H1 (cell line): Measurements from ENCODE around the gene MIOX. TPM values are rescaled to one million over a fixed set of nuclear protein-coding genes. Genes with fewer than 3 reads are reported as not detected.

ENCODE experiments used
- CTCF ChIA-PET: fragments of 300-600 bp; sonication (Branson Sonifier 250); formaldehyde crosslinking; loops from one replicate; lab custom pipeline; 2021; ENCODE audit not compliant: partially characterized antibody; lab: Charles Lee
- POLR2A ChIA-PET: fragments of 300-600 bp; sonication (Branson Sonifier 250); formaldehyde crosslinking; loops from one replicate; lab custom pipeline; 2021; ENCODE audit warnings: inconsistent platforms; ENCODE audit not compliant: partially characterized antibody; lab: Charles Lee
- DNase-seq, 2 experiments: peaks; one replicate each; pipeline versions ENCODE4 v3.0.0 to v3.0.0-alpha.2; 2010 to 2022; ENCODE audit warnings: low spot score in 2 of 2, low read depth in 1 of 2, mixed read lengths in 1 of 2
- FAIRE-seq: peaks from 2 replicates; lab custom pipeline; 2011; peaks lifted over from hg19 to GRCh38; lab: Jason Lieb, UNC
- H2AFZ ChIP-seq: 2 replicates; pipeline ENCODE4 v1.8.1; 2012; ENCODE audit warnings: low read length, inconsistent platforms
- H2AK5ac ChIP-seq: 2 replicates; pipeline ENCODE4 v1.6.1; 2013; ENCODE audit warnings: low read depth, low read length
- H2BK120ac ChIP-seq: replicated peaks from 2 replicates; pipeline ENCODE3; 2013; ENCODE audit warnings: low read depth, low read length, inconsistent platforms
- H2BK12ac ChIP-seq: 2 replicates; pipeline ENCODE4 v1.6.1; 2013; ENCODE audit warnings: low read depth, low read length
- H2BK15ac ChIP-seq: 2 replicates; pipeline ENCODE4 v1.6.1; 2013; ENCODE audit warnings: low read length
- H2BK20ac ChIP-seq: 2 replicates; pipeline ENCODE4 v1.6.1; 2013; ENCODE audit warnings: low read length
- H2BK5ac ChIP-seq: 2 replicates; pipeline ENCODE4 v1.6.1; 2013; ENCODE audit warnings: low read depth, low read length
- H3K14ac ChIP-seq: 2 replicates; pipeline ENCODE4 v1.6.1; 2013; ENCODE audit warnings: inconsistent platforms; ENCODE audit not compliant: insufficient read length
- H3K18ac ChIP-seq: 2 replicates; pipeline ENCODE4 v1.6.1; 2013; ENCODE audit warnings: low read length; ENCODE audit errors: extremely low read depth
- H3K23ac ChIP-seq: 2 replicates; pipeline ENCODE4 v1.6.1; 2013; ENCODE audit warnings: inconsistent platforms; ENCODE audit not compliant: insufficient read length
- H3K23me2 ChIP-seq: 2 replicates; pipeline ENCODE4 v1.6.1; 2013; ENCODE audit warnings: low read depth, low read length
- H3K27ac ChIP-seq: 2 replicates; pipeline ENCODE4 v1.6.1; 2011; ENCODE audit warnings: low read depth, low read length, inconsistent platforms
- H3K27me3 ChIP-seq, 4 experiments: replicated peaks in 1 of 4; 1 replicate in 1 of 4; 2 replicates in 3 of 4; pipeline versions ENCODE4 v1.6.1 to v1.8.1; 2011 to 2013; ENCODE audit warnings: low read length in 3 of 4, mild to moderate bottlenecking in 3 of 4, inconsistent platforms in 2 of 4, mixed read lengths in 2 of 4, moderate library complexity in 1 of 4; ENCODE audit not compliant: control insufficient read depth in 3 of 4, insufficient read depth in 3 of 4; ENCODE audit errors: extremely low read depth in 1 of 4
- H3K36me3 ChIP-seq, 4 experiments: 2 replicates each; pipeline versions ENCODE4 v1.6.1 to v1.8.1; 2011 to 2013; ENCODE audit warnings: mild to moderate bottlenecking in 4 of 4, low read length in 3 of 4, moderate library complexity in 2 of 4, control low read depth in 1 of 4, inconsistent platforms in 1 of 4; ENCODE audit not compliant: insufficient read depth in 4 of 4, control insufficient read depth in 2 of 4
- H3K4ac ChIP-seq: replicated peaks from 2 replicates; pipeline ENCODE3; 2013; ENCODE audit warnings: low read length, low read depth, mixed read lengths, inconsistent platforms; ENCODE audit not compliant: insufficient read length
- H3K4me1 ChIP-seq, 4 experiments: replicated peaks in 1 of 4; 1 replicate in 1 of 4; 2 replicates in 3 of 4; pipeline versions ENCODE4 v1.6.1 to v1.8.1; 2011 to 2013; ENCODE audit warnings: low read length in 3 of 4, inconsistent platforms in 2 of 4, mixed read lengths in 1 of 4; ENCODE audit not compliant: insufficient read depth in 4 of 4, control insufficient read depth in 3 of 4
- H3K4me2 ChIP-seq, 2 experiments: 2 replicates each; pipeline versions ENCODE4 v1.6.1 to v1.8.1; 2011 to 2013; ENCODE audit warnings: low read depth in 2 of 2, low read length in 2 of 2, control low read depth in 1 of 2, inconsistent platforms in 1 of 2, mild to moderate bottlenecking in 1 of 2; ENCODE audit not compliant: insufficient read depth in 1 of 2
- H3K4me3 ChIP-seq, 4 experiments: fragments of 200-600, 300-600 bp in 1 of 4; sonication (generic), shearing (Covaris generic), sonication (Bioruptor Twin) in 1 of 4; 2 replicates each; pipeline versions ENCODE4 v1.5.1 to v1.8.1; 2011 to 2016; ENCODE audit warnings: low read length in 4 of 4, low read depth in 3 of 4, control low read depth in 2 of 4, inconsistent platforms in 2 of 4, mild to moderate bottlenecking in 2 of 4, mixed read lengths in 1 of 4, moderate library complexity in 1 of 4; ENCODE audit not compliant: insufficient read depth in 2 of 4; ENCODE audit errors: extremely low read depth in 1 of 4
- H3K56ac ChIP-seq: replicated peaks from 2 replicates; pipeline ENCODE3; 2013; ENCODE audit warnings: low read depth, mild to moderate bottlenecking, mixed read lengths, low read length, inconsistent platforms; ENCODE audit not compliant: insufficient read length
- H3K79me1 ChIP-seq: 2 replicates; pipeline ENCODE4 v1.6.1; 2013; ENCODE audit warnings: low read depth, low read length, control low read depth
- H3K79me2 ChIP-seq, 2 experiments: 2 replicates each; pipeline versions ENCODE4 v1.6.1 to v1.8.1; 2012 to 2013; ENCODE audit warnings: low read length in 2 of 2, mild to moderate bottlenecking in 2 of 2, inconsistent platforms in 1 of 2; ENCODE audit not compliant: insufficient read depth in 2 of 2, control insufficient read depth in 1 of 2
- H3K9ac ChIP-seq, 4 experiments: replicated peaks in 1 of 4; 1 replicate in 1 of 4; 2 replicates in 3 of 4; pipeline versions ENCODE4 v1.6.1 to v1.8.1; 2011 to 2013; ENCODE audit warnings: low read depth in 3 of 4, low read length in 3 of 4, control low read depth in 2 of 4, mild to moderate bottlenecking in 2 of 4, moderate library complexity in 2 of 4, inconsistent platforms in 1 of 4; ENCODE audit errors: extremely low read depth in 1 of 4
- H3K9me3 ChIP-seq, 2 experiments: 2 replicates each; pipeline versions ENCODE4 v1.6.1 to v1.8.1; 2012 to 2013; ENCODE audit warnings: mild to moderate bottlenecking in 2 of 2, moderate library complexity in 2 of 2, control low read depth in 1 of 2, inconsistent platforms in 1 of 2, low read depth in 1 of 2, low read length in 1 of 2, mixed read lengths in 1 of 2; ENCODE audit not compliant: insufficient read depth in 2 of 2
- H4K20me1 ChIP-seq, 2 experiments: replicated peaks in 1 of 2; 2 replicates each; pipeline versions ENCODE3 to v1.8.1; 2011 to 2013; ENCODE audit warnings: inconsistent platforms in 2 of 2, low read length in 2 of 2, mild to moderate bottlenecking in 1 of 2; ENCODE audit not compliant: insufficient read depth in 2 of 2, control insufficient read depth in 1 of 2
- H4K5ac ChIP-seq: 2 replicates; pipeline ENCODE4 v1.6.1; 2013; ENCODE audit warnings: low read length, low read depth, mixed read lengths, inconsistent platforms; ENCODE audit not compliant: insufficient read length
- H4K8ac ChIP-seq: 2 replicates; pipeline ENCODE4 v1.8.0; 2013; ENCODE audit warnings: mild to moderate bottlenecking, moderate library complexity, low read length, inconsistent platforms; ENCODE audit not compliant: insufficient read depth; ENCODE audit errors: extremely low read depth
- H4K91ac ChIP-seq: replicated peaks from 2 replicates; pipeline ENCODE3; 2013; ENCODE audit warnings: low read length, mixed read lengths, inconsistent platforms; ENCODE audit not compliant: insufficient read length
- GTF2F1 ChIP-seq: IDR thresholded peaks from 2 replicates; pipeline ENCODE4 v1.6.1; 2012; ENCODE audit warnings: low read depth, low read length, improper control_type of control experiment, borderline replicate concordance
- TAF1 ChIP-seq: IDR thresholded peaks from 2 replicates; pipeline ENCODE4 v1.6.1; 2011; ENCODE audit warnings: mild to moderate bottlenecking, low read depth, low read length
- WGBS, 2 experiments: shearing (Covaris generic) in 1 of 2; methylation state at CpG; one replicate each; pipeline versions ENCODE4 v1.1.6 to v1.1.7; 2013 to 2015; ENCODE audit warnings: low lambda C conversion rate in 2 of 2, mixed read lengths in 2 of 2, inconsistent platforms in 1 of 2, low coverage in 1 of 2, missing lambda C conversion rate in 1 of 2; ENCODE audit not compliant: insufficient replicate concordance in 2 of 2, insufficient coverage in 1 of 2, insufficient read length in 1 of 2; ENCODE audit errors: extremely low coverage in 1 of 2, missing lambda C conversion rate in 1 of 2; 5-methylcytosine and 5-hydroxymethylcytosine counted together
- polyA plus RNA-seq, 7 experiments: library from polyadenylated mRNA; depleted of rRNA in 3 of 7; stranded (reverse) in 5 of 7; unstranded in 2 of 7; fragments of >200 nt in 5 of 7; fragments of 200-250 nt in 2 of 7; gene quantifications; 1 replicate in 5 of 7; 2 replicates in 1 of 7; 4 replicates in 1 of 7; pipeline versions ENCODE4 v1.2.1 to v1.2.3, GENCODE V29; 2011 to 2013; ENCODE audit warnings: missing spikeins in 2 of 7, mixed read lengths in 2 of 7
- total RNA-seq: library from RNA; stranded (reverse); fragmentation: NEBNext Ultra II Directional; extraction: Animal tissue kit (Norgen Biotek cat#: 25700); gene quantifications from 2 replicates; pipeline ENCODE4 v1.2.1, GENCODE V29; 2021

MIOX gene
- total and polyA plus RNA-seq, 2 of the 8 experiments (the other 6 are each of a cell fraction or from before 2014, with no cell fraction given): 0.30 to 0.32 TPM

- H2BK5ac ChIP-seq: no peak overlapping the region
- peaks cover 15 to 31% (median 24%) of the 10 kb centered on the region in 4 experiments for H3K27me3 ChIP-seq
- no peaks in the 10 kb centered on the region for H3K79me1 ChIP-seq
- H3K23me2 ChIP-seq: peaks cover 17% of the 10 kb centered on the region; the same call in 1 of the 2 replicates
- H4K8ac ChIP-seq: peak overlapping the region; percentile 45; the same call in 1 of the 2 replicates
- WGBS, 2 experiments: 42% methylated on average over 13 of the region's 19 CpGs; no CpG with 5 or more reads in 1 of the 2 experiments
- H3K4ac ChIP-seq: no peak overlapping the region
- no peak overlapping the region for H4K5ac ChIP-seq
- H2AFZ ChIP-seq: no peak overlapping the region
- no peak overlapping the region for H2BK15ac ChIP-seq
- H3K27ac ChIP-seq: no peak overlapping the region
- TF ChIP-seq TAF1 (no peak), GTF2F1 (no peak)
- TF ChIP-seq, all 59 proteins: peak for 0
- Histone ChIP-seq H4K20me1 (peaks cover 5 to 25% of the 10 kb centered on the region in 2 experiments), H3K23ac (no peak overlapping the region), H3K4me2 (peak overlapping the region; percentile 70 to 88), H4K91ac (no peak overlapping the region), H2AK5ac (no peak overlapping the region), H3K9ac (peak overlapping the region in 2 of 4 experiments; percentile 6 to 68; a peak in 3 of 7 replicates), H2BK12ac (no peak overlapping the region), H3K18ac (no peak overlapping the region), H3K36me3 (peaks cover 4 to 16% (median 12%) of the 10 kb centered on the region in 4 experiments; a peak in 7 of 8 replicates), H3K4me1 (peaks cover 0 to 11% (median 6%) of the 10 kb centered on the region in 4 experiments; a peak in 5 of 7 replicates), H3K9me3 (no peaks in the 10 kb centered on the region), H2BK20ac (no peak overlapping the region), H2BK120ac (no peak overlapping the region), H3K56ac (no peak overlapping the region), H3K79me2 (no peaks in the 10 kb centered on the region), H3K4me3 (peak overlapping the region; percentile 63 to 78 (median 67)), H3K14ac (no peak overlapping the region)
- ChIA-PET CTCF (interaction anchor here (1.0 to 3.4 kb wide), 9 partner anchors 10 to 201 kb away, joined by 3 to 36 read pairs (median 6); partner anchors contain the start of genes KLHDC7B and SYCE3), POLR2A (interaction anchor here (1.1 to 3.0 kb wide), 9 partner anchors 8 to 84 kb away, joined by 3 to 32 read pairs (median 4); partner anchors contain the start of genes LMF2, NCAPH2 and SYCE3)
- DNase-seq (no peak), FAIRE-seq (no peak)
Measured at GRCh38 chr22:50524676-50525103, 38.0 kb downstream of the MIOX start.
